ENCODE measurements around the gene PIGC. TPM values are rescaled to one million over a fixed set of nuclear protein-coding genes. Genes with fewer than 3 reads are reported as not detected.

Gene PIGC
- total RNA-seq, 1 donor from 2014 or later = 30.5 TPM

DNA sequence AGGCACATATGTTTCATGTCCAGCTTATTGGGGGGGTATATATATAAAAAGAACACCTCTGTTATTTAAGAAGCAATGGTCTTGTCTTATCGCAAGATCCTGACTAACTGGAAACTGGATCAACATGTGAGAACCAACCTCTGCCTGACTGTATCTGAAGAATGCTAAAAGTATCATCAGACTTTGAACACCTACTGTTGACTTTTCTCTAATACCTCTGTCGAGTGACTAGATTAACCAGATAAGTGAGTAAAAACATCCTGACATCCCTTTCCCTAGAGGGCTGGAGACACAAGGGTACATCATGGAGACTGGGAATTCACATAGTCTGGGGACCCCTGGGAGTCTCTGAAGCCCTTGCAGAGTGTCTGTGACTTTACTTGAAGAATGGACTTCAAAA is 26.3 kb upstream of the PIGC start:
- no peak overlapping the region for H3K27ac Mint-ChIP-seq (ENCODE audit: unreplicated experiment)

DNA sequence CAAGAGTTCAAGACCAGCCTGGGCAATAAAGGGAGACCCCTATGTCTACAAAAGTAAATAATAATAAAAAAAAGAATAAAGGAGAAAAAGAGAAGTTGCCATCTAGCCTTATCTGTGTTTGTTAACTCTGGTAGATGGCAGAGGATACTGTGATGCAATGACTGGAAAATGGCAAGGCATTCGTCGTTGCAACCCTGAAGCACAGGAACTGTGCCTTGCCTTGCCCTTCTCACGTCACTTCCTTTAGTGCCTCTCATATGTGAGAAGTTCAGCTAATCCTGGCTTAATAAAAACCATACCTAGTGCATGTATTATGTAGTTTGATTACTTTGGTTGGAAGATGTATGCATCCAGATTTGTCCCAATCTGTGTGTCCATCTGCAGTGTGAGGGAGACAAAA is 25.8 kb upstream of the PIGC start:
- TF ChIP-seq, protein P1, sequence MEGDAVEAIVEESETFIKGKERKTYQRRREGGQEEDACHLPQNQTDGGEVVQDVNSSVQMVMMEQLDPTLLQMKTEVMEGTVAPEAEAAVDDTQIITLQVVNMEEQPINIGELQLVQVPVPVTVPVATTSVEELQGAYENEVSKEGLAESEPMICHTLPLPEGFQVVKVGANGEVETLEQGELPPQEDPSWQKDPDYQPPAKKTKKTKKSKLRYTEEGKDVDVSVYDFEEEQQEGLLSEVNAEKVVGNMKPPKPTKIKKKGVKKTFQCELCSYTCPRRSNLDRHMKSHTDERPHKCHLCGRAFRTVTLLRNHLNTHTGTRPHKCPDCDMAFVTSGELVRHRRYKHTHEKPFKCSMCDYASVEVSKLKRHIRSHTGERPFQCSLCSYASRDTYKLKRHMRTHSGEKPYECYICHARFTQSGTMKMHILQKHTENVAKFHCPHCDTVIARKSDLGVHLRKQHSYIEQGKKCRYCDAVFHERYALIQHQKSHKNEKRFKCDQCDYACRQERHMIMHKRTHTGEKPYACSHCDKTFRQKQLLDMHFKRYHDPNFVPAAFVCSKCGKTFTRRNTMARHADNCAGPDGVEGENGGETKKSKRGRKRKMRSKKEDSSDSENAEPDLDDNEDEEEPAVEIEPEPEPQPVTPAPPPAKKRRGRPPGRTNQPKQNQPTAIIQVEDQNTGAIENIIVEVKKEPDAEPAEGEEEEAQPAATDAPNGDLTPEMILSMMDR (IDR thresholded peaks at IDR 0.05) = no peak
- no peaks in the 10 kb centered on the region for H3K36me3 Mint-ChIP-seq (ENCODE audit: unreplicated experiment)
- no peak overlapping the region for H3K27ac Mint-ChIP-seq (ENCODE audit: unreplicated experiment)
- no peak overlapping the region for H3K4me3 Mint-ChIP-seq (ENCODE audit: unreplicated experiment)
- no peak for DNase-seq (ENCODE audit: extremely low spot score, unreplicated experiment)
- no peaks in the 10 kb centered on the region for H3K4me1 Mint-ChIP-seq (ENCODE audit: unreplicated experiment)
- H3K9me3 Mint-ChIP-seq (ENCODE audit: unreplicated experiment) = no peaks in the 10 kb centered on the region
- peaks cover 16% of the 10 kb centered on the region for H3K27me3 Mint-ChIP-seq (ENCODE audit: unreplicated experiment)

More for the DNA sequence above, 26.3 kb upstream of the PIGC start:
- DNase-seq (ENCODE audit: extremely low spot score, unreplicated experiment) = no peak
- no peaks in the 10 kb centered on the region for H3K36me3 Mint-ChIP-seq (ENCODE audit: unreplicated experiment)
- H3K4me3 Mint-ChIP-seq (ENCODE audit: unreplicated experiment) = no peak overlapping the region
- TF ChIP-seq, protein P1 (IDR thresholded peaks at IDR 0.05) = no peak
- peaks cover 20% of the 10 kb centered on the region for H3K27me3 Mint-ChIP-seq (ENCODE audit: unreplicated experiment)
- no peaks in the 10 kb centered on the region for H3K9me3 Mint-ChIP-seq (ENCODE audit: unreplicated experiment)
- no peaks in the 10 kb centered on the region for H3K4me1 Mint-ChIP-seq (ENCODE audit: unreplicated experiment)

DNA sequence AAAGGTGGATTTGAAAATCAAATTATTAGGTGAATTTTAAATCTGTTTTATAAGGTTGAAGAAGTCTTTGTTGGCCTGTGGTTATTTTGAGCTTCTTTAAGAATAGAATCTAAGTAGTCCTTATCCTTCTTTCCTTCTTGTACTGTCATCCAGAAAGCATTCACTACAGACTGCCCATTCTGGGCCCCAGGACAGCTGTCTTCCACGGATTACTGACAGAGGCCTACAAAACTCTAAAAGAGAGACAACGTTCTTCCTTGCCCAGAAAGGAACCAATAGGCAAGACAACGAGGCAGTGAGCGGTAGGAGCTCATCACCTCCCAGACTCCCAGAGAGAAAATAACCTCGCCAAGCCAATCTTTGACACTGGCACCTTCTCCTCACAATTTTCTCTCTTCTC is 24.4 kb upstream of the PIGC start:
- Mint-ChIP-seq H3K4me1 (ENCODE audit: unreplicated experiment) (no peaks in the 10 kb centered on the region), H3K36me3 (ENCODE audit: unreplicated experiment) (no peaks in the 10 kb centered on the region), H3K4me3 (ENCODE audit: unreplicated experiment) (no peak overlapping the region), H3K27me3 (ENCODE audit: unreplicated experiment) (peaks cover 11% of the 10 kb centered on the region), H3K9me3 (ENCODE audit: unreplicated experiment) (no peaks in the 10 kb centered on the region), H3K27ac (ENCODE audit: unreplicated experiment) (no peak overlapping the region)
- TF ChIP-seq, protein P1 (IDR thresholded peaks at IDR 0.05) = no peak
- DNase-seq (ENCODE audit: extremely low spot score, unreplicated experiment) = no peak

DNA sequence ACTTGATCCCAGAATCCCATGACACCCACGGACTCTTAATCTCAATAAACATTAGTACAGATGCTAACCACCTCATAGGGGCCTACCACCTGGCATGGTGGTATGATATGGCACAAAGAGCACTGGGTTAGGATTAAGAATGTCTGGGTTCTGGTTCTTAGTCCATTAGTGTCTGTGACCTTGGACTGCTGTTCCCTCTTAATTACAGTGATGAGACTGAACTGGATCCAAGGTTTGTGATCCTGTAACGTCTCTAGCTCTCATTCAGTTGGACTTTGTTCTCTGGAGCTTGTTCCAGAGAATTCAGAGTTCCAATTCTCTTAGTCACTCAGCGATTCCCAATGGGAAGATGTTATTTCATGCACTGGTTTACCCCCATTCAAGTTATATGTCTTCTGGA is 23.6 kb upstream of the PIGC start:
- no peak overlapping the region for H3K27ac Mint-ChIP-seq (ENCODE audit: unreplicated experiment)
- TF ChIP-seq, protein P1 (IDR thresholded peaks at IDR 0.05) = no peak
- H3K4me1 Mint-ChIP-seq (ENCODE audit: unreplicated experiment) = no peaks in the 10 kb centered on the region
- H3K27me3 Mint-ChIP-seq (ENCODE audit: unreplicated experiment) = peaks cover 7% of the 10 kb centered on the region
- DNase-seq (ENCODE audit: extremely low spot score, unreplicated experiment) = no peak
- no peak overlapping the region for H3K4me3 Mint-ChIP-seq (ENCODE audit: unreplicated experiment)
- no peaks in the 10 kb centered on the region for H3K9me3 Mint-ChIP-seq (ENCODE audit: unreplicated experiment)
- H3K36me3 Mint-ChIP-seq (ENCODE audit: unreplicated experiment) = no peaks in the 10 kb centered on the region

DNA sequence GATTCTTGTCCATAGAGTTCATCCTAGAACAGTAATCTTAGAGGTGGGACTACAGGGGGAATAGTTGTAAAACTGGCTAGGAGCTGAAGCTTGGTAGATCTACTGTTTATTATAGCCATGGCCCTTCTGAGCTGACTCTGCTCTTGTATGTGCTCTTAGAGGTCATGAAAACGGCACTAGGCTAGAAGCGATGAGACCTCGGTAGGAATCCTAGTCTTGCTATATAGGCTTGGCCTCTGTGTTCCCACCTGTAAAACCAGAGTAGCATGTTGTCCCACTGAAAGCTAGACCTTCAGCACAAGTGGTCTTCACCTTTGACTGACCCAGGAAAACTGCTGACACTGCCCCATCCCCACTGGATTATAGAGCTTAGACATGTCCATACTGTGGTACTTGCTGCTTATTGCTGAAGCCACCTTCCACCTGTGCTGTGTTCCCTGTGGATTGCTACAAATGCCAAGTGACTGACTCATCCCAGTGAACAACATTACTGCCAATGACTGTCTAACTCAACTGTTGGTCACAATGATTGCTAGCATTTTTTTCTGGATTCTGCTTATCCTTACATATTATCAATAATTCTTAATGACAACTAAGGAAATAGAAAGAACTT is 23.0 kb upstream of the PIGC start:
- no peaks in the 10 kb centered on the region for H3K4me1 Mint-ChIP-seq (ENCODE audit: unreplicated experiment)
- no peak overlapping the region for H3K27ac Mint-ChIP-seq (ENCODE audit: unreplicated experiment)
- DNase-seq (ENCODE audit: extremely low spot score, unreplicated experiment) = no peak
- no peaks in the 10 kb centered on the region for H3K9me3 Mint-ChIP-seq (ENCODE audit: unreplicated experiment)
- H3K36me3 Mint-ChIP-seq (ENCODE audit: unreplicated experiment) = no peaks in the 10 kb centered on the region
- TF ChIP-seq, protein P1 (IDR thresholded peaks at IDR 0.05) = no peak
- no peak overlapping the region for H3K4me3 Mint-ChIP-seq (ENCODE audit: unreplicated experiment)
- peaks cover 5% of the 10 kb centered on the region for H3K27me3 Mint-ChIP-seq (ENCODE audit: unreplicated experiment)

All from osteocyte (in vitro differentiated cells).